HuH-7 (cell line): Measurements from ENCODE around the gene BAAT.
A peak's percentile ranks its signal among the peaks of the same experiment; 100 is the strongest.
"Not testable (repeated sequence)": the region's sequence is repeated elsewhere in the genome, so short reads cannot be mapped to it uniquely, and the experiment has no call there.

Experiments
- DNase-seq: peaks from one replicate; pipeline ENCODE4 v3.0.0; 2011; ENCODE audit warnings: low spot score

Gene BAAT

DNA sequence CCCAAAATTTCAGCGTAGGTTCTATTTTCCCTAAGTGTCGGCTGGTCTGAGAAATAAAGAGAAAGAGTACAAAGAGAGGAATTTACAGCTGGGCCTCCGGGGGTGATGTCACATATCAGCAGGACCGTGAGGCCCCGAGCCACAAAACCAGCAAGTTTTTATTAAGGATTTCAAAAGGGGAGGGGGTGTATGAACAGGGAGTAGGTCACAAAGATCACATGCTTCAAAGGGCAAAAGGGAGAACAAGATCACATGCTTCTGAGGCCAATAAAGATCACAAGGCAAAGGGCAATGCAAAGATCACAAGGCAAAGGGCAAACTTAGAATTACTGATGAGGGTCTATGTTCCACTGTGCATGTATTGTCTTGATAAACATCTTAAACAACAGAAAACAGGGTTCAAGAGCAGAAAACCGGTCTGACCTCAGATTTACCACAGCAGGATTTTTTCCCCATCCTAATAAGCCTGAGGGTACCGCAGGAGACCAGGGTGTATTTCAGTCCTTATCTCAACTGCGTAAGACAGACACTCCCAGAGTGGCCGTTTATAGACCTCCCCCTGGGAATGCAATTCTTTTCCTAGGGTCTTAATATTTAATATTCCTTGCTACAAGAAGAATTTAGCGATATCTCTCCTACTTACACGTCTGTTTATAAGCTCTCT is at the start of gene BAAT:
Gene BAAT (minus strand): TSS at position 134 of the 664 bp plus-strand sequence. CDS start 13,602 bp downstream, outside the sequence.
- not testable (repeated sequence) for DNase-seq

DNA sequence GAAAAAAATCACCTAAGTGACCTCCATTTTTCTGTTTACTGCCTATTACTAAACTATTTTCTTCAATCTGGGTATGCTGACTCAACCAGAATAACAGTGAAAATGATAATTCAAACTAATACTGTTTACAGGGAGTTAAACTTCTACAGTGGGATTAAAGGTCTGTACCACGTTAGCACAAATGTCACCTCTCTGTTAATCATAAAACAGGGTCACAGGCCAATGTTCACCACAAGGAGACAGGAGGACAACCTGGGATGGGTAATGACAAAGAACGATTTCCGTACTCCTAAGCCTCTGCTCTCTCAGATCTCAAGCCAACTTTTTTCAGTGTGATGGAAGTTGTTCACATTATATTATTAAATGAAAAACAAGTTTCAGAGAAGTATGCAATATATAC is 48.4 kb upstream of the BAAT start:
- DNase-seq = peak; percentile 40

DNA sequence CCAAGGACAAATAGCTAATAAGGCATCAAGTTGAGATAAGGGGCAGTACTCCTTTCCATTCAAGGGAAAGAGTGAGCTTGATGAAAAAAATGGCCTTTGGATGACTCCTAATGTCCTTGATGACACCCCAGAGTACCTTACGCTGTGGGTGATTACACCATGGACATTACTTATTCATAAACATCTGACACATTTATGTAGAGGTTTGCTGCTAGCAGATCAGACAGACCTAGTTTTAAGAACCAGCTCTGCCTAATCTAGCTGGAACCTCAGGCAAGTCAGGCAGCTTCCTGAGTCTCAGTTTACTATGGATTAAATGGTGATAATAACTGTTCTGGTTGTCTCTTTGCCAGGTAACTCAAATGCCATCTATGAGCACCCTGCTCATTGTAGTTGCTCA is 47.9 kb upstream of the BAAT start:
- DNase-seq = no peak

DNA sequence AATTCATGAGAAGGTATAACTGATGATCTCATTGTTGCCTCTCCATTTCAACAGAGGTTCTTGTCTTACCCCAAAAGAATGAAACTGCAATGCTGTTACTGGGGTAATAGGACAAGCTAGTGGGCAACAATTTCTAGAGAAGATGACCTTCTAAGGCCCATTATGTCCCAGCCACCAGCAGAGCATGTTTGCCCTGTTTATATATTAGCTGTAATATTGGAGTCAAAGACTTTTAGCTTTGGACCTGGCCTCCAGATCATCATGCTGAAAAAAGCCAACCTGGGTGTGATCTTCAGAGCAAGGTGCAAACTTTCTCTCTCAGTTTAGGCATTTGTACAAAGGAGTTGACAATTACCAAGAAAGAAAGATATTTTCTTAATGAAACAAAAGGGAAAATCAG is 47.4 kb upstream of the BAAT start:
- no peak for DNase-seq

DNA sequence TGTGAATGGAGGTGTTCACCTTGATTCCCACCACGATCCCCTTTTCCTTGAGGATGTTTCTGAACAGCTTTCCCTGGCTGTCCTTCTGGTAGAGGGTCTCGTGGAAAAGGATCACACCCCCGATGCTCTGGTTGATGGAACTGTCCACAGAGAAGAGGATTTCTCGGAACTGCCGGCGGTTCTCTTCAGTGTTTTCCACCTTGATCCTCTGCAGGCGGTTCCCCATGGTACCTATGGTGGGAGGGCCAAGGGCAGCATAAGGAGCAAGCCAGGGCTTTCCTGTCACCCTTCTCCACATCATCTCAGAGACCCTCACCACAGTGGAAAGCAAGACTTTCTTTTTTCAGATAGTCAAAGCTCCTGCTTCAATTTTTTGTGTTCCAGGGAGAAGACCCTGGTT is 44.9 kb upstream of the BAAT start:
- no peak for DNase-seq

DNA sequence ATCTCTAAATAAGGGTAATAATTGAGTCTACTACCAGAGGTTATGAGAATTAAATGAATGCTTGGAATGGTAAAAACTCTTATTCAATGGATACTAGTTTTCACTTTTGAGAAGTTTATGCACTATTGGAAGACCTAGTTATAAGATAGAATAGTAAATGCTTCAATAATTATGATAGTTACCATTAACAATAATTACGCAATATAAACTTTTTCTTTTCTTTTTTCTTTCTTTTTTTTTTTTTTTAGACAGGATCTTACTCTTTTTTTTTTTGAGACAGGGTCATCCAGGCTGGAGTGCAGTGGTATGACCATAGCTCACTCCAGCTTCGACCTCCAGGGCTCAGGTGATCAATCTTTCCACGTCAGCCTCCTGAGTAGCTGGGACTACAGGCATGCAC is 44.1 kb upstream of the BAAT start:
- DNase-seq = no peak

DNA sequence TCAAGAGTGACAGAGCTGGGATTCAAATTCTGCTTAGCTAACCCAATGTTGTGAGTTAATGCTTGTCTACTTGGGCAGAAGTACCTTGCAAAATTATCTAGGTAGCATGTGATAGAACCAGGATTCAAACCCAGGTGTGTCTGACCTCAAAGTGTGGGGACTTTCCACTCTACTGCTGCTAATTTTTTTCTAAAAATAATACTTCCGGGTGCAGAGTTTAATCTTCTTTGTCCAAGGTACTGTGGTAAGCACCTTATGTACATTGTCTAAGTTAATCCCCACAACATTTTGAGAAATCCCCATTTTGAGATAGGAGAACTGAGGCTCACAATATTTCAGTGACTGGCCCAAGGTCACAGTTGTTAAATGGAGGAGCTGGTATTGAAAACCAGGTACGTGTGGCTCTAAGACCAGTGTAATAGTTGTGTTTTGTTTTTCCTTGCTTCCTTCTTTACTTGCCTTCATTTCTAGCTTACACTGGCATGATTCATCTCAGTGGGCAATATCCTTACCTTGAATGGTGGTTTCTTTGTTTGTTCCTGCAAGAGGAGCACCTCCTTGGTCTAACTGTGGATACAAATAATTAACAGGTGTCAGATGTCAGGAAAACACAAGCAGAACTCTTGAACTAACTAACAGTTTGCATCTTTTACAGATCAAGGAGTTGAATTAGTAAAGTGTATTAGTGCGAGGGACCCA is 43.3 kb upstream of the BAAT start:
- no peak for DNase-seq

DNA sequence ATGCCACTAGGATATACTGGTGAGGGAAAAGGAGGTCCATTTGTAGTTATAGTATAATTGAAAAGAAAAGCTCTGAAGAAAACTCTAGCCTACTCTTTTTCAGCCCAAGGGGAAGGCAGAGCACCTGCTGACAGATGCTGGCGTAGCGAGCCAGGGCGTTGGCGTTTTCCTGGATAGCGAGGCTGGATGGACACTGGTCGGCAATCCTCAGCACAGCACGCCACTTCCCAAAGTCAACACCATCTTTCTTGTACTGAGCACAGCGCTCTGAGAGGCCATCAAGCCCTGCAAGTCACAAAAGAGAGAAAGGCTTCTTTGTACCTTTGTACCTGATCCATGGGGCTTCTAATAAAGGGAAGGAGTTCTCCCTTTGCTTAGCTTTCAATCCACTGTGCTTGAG is 42.6 kb upstream of the BAAT start:
- no peak for DNase-seq

- peak; percentile 17 for DNase-seq
These were observed 36.9 kb upstream of the BAAT start for GRCh38 chr9:101421653-101422065.

DNA sequence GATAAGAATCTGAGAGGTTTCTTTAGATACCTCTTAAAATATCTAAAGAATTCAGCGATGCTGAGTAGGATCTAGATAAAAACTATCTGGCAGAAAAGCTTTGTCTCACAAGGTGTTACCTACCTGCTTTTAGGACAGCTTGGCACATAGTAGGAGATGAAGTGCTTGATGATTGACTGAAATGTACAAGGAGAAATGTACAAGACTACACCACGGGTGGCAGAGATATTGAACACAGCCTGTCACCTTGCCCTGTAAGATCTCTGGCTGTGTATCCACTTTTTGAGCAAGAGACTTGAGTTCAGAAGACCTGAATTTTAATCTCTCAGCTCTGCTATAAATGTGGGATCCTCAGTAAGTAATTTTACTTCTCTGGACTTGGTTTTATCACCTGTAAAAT is 35.1 kb upstream of the BAAT start:
- no peak for DNase-seq

- DNase-seq = no peak
These were observed 34.0 kb upstream of the BAAT start for GRCh38 chr9:101418518-101419430.

DNA sequence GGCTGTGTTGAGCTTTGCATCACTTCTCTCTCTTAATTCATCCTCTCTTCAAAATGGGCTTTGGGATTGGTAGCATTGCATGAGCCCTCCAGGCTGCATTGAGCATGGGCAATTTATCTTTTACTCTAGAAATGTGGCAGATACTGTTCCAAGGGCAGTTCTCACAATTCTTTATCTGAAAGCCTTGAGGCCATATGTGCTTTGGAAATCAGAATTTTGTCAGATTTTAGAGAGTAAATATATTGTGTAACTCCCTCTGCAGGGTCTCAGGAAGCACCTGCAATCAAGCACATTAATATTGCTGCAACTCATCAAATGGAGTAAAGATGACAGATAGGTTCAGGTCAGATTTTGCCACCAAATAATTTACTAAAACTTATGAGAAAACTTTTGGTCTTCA is 33.2 kb upstream of the BAAT start:
- DNase-seq = no peak

GRCh38 chr9:101417389-101417788 is 32.6 kb upstream of the BAAT start:
- DNase-seq = no peak

DNA sequence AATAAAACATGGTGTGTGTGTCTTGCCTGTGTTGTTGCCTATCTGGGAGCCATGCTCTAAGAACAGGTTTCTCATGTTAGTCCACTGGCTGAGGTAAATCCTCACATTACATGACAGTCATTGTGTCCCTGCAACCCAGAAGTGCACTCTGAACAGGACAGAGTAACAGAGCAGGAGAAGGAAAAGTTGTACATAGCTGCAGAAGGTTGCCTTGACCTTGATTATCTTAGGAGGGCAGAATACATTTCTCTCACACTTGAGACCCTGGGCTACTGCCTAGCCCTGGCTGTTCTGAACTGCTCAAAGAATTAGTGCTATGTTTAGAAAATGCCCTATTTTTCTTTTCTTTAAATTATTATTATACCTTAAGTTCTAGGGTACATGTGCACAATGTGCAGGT is 30.8 kb upstream of the BAAT start:
- no peak for DNase-seq

- no peak for DNase-seq
These were observed 30.0 kb upstream of the BAAT start for GRCh38 chr9:101414839-101415238.

DNA sequence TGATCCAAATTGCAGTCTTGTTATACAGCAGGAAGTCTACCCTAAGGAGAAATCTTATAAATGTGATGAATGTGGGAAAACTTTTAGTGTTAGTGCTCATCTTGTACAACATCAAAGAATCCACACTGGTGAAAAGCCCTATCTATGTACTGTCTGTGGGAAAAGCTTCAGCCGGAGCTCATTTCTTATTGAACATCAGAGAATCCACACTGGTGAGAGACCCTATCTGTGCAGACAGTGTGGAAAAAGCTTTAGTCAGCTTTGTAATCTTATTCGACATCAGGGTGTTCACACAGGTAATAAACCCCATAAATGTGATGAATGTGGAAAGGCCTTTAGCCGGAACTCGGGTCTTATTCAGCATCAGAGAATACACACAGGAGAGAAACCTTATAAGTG is 24.3 kb upstream of the BAAT start:
- no peak for DNase-seq

DNA sequence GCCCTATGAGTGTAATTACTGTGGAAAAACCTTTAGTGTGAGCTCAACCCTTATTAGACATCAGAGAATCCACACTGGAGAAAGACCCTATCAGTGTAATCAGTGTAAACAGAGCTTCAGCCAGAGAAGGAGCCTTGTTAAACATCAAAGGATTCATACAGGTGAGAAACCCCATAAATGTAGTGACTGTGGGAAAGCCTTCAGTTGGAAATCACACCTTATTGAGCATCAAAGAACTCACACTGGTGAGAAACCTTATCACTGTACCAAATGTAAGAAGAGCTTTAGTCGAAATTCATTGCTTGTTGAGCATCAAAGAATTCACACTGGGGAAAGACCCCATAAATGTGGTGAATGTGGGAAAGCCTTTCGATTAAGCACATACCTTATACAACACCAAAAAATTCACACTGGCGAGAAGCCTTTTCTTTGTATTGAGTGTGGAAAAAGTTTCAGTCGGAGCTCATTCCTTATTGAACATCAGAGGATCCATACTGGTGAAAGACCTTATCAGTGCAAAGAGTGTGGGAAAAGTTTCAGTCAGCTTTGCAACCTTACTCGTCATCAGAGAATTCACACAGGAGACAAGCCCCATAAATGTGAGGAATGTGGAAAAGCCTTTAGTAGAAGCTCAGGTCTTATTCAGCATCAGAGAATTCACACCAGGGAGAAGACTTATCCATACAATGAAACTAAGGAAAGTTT is 23.7 kb upstream of the BAAT start:
- DNase-seq = no peak

GRCh38 chr9:101403516-101404285 is 18.9 kb upstream of the BAAT start:
- DNase-seq = no peak

- no peak for DNase-seq
These were observed 15.3 kb upstream of the BAAT start for GRCh38 chr9:101400120-101400519.

DNA sequence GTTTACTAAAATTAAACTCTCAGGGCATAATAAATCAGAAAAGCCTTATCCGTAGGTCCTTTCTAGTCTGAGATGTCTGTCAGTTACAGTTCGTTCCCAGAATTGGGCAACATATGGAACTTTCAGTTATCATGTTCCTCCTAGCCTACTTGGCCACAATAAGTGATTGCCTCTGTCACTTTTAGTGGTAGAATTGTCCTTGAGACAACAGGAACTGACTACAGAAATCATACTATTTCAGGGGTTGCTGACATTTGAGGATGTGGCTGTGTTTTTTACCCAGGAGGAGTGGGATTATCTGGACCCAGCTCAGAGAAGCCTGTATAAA is 14.8 kb upstream of the BAAT start:
- DNase-seq = no peak

DNA sequence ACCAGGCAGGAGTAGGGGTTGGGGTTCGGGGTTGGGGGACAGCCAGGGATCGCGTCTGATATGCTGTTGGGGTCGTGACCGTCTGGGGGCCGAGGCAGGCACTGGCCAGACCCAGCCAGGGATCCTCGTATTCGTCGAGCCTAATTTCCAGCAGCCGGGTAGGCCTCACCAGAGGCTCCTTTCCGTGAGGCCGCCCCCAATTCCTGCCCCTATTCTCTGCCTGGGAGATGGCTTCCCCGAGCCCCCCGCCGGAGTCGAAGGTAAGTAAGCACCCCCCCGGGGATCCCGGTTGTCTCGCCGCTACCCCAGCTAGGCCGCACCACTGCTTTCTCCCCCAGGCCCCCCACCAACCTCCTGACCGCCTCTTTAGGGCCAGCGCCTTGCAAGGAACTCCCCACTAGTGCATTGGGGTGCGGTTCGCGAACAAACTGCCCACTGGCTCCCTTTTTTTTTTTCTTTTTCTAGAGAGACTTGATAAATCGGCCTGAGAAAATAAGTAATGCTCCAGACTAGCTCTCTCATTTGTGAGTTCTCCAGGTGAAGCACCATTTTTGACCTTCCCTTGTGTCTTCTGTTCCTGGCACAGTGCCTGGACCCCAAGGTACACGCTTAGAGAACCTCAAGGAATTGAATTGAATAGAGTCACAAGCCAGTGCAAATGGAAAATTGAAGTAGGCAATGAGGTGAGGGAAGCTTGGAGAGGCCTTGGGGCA is 14.3 kb upstream of the BAAT start:
- no peak for DNase-seq
